Ascending aorta (tissue), 2 donors: ENCODE results near the gene STAC. TPM values are rescaled to one million over a fixed set of nuclear protein-coding genes. Genes with fewer than 3 reads are reported as not detected.

Experiments
- DNase-seq, 2 donors: peaks; one replicate each; pipeline ENCODE4 v3.0.0-alpha.2; 2019; ENCODE audit warnings: low spot score in 2 of 2
- H3K27ac ChIP-seq, 2 donors: fragments of 200-600 bp; sonication (generic); one replicate each; pipeline ENCODE4 v1.5.1; 2016 to 2017; ENCODE audit warnings: mild to moderate bottlenecking in 1 of 2
- H3K27me3 ChIP-seq: fragments of 200-600 bp; sonication (generic); one replicate; pipeline ENCODE4 v1.5.1; 2017
- H3K36me3 ChIP-seq, 2 donors: fragments of 200-600 bp; sonication (generic); one replicate each; pipeline ENCODE4 v1.5.1; 2016
- H3K4me1 ChIP-seq, 2 donors: fragments of 200-600 bp; sonication (generic); one replicate each; pipeline ENCODE4 v1.5.1; 2016 to 2017; ENCODE audit warnings: mild to moderate bottlenecking in 1 of 2
- H3K4me3 ChIP-seq, 2 donors: fragments of 200-600 bp; sonication (generic); one replicate each; pipeline ENCODE4 v1.5.1; 2016 to 2017; ENCODE audit warnings: mild to moderate bottlenecking in 1 of 2
- H3K9me3 ChIP-seq, 2 donors: fragments of 200-600 bp; sonication (generic); one replicate each; pipeline ENCODE4 v1.5.1; 2016
- intact Hi-C: fragments of 100-400 bp; cut with DNase I; formaldehyde crosslinking; loops from one replicate; pipeline ENCODE4 v1.15.1; 2023
- total RNA-seq: library from RNA; depleted of rRNA; stranded (reverse); fragments of >200 nt; gene quantifications from one replicate; pipeline ENCODE4 v1.1.0, GENCODE V29; 2016
- TF ChIP-seq, protein P1 (sequence below), 3 experiments: fragments of 200-600 bp in 2 of 3; fragments of 450-650 bp in 1 of 3; sonication (generic) in 2 of 3; IDR thresholded peaks; one replicate each; pipeline ENCODE4 v1.5.1; 2016 to 2019; ENCODE audit warnings: antibody characterized with exemption in 3 of 3, mild to moderate bottlenecking in 1 of 3, moderate library complexity in 1 of 3

The STAC gene
- total RNA-seq, 1 donor from 2014 or later: 16.0 TPM

GRCh38 chr3:36409862-36410261 lies 29.6 kb downstream of the STAC start:
- Histone ChIP-seq H3K27ac (no peak overlapping the region), H3K4me1 (no peaks in the 10 kb centered on the region), H3K27me3 (no peaks in the 10 kb centered on the region), H3K36me3 (no peaks in the 10 kb centered on the region), H3K9me3 (peaks cover 0 to 3% of the 10 kb centered on the region in 2 donors), H3K4me3 (no peak overlapping the region)
- DNase-seq: no peak
- TF ChIP-seq, protein P1, sequence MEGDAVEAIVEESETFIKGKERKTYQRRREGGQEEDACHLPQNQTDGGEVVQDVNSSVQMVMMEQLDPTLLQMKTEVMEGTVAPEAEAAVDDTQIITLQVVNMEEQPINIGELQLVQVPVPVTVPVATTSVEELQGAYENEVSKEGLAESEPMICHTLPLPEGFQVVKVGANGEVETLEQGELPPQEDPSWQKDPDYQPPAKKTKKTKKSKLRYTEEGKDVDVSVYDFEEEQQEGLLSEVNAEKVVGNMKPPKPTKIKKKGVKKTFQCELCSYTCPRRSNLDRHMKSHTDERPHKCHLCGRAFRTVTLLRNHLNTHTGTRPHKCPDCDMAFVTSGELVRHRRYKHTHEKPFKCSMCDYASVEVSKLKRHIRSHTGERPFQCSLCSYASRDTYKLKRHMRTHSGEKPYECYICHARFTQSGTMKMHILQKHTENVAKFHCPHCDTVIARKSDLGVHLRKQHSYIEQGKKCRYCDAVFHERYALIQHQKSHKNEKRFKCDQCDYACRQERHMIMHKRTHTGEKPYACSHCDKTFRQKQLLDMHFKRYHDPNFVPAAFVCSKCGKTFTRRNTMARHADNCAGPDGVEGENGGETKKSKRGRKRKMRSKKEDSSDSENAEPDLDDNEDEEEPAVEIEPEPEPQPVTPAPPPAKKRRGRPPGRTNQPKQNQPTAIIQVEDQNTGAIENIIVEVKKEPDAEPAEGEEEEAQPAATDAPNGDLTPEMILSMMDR (IDR thresholded peaks at IDR 0.05): no peak
- intact Hi-C loops: no loop called here

DNA sequence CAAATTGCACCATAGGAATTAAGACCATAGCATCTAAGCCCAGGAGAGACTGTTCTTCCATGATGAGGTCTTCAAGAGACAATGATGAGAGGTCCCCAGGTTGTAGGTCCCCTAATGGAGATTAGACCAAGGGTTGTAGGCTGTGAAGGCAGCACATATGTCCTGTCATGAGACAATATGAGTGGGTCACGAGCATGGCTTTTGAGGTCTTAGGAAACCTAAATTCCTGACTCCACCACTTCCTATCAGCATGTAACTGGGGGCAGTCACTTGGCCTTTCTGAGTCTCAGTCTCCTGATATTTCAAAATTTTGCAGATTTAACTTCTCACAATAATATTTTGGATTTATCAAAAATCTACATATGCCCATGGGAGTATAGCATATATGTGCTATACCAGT lies 31.3 kb downstream of the STAC start:
- Histone ChIP-seq H3K27ac (no peak overlapping the region), H3K4me3 (no peak overlapping the region), H3K4me1 (no peaks in the 10 kb centered on the region), H3K36me3 (peaks cover 0 to 4% of the 10 kb centered on the region in 2 donors), H3K9me3 (peaks cover 6 to 11% of the 10 kb centered on the region in 2 donors), H3K27me3 (no peaks in the 10 kb centered on the region)
- TF ChIP-seq, protein P1 (IDR thresholded peaks at IDR 0.05): no peak
- intact Hi-C loops: no loop called here
- no peak for DNase-seq

DNA sequence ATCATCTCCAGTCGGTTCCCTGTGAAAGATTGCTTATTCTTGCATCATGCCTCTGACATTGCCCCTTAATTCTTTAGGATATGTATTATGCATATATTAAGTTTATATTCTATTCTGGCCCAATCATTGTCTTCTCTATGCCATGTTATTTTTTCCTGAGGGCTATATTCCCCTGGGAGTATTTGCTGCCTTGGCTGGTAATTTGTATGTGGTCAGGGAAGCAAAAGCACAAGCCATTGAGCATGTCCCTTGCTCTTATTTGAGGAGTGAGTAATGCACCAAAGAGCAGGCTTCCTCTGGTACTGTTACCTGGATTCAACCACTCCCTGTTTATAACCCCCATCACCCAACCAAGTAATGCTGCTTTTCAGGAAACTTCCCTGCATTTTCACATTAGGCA lies 36.3 kb downstream of the STAC start:
- intact Hi-C loops: no loop called here

GRCh38 chr3:36417237-36417636 lies 36.9 kb downstream of the STAC start:
- H3K9me3 ChIP-seq: peaks cover 6 to 11% of the 10 kb centered on the region in 2 donors
- no peak for DNase-seq
- H3K27me3 ChIP-seq: no peaks in the 10 kb centered on the region
- H3K27ac ChIP-seq: no peak overlapping the region
- H3K4me3 ChIP-seq: no peak overlapping the region
- TF ChIP-seq, protein P1 (IDR thresholded peaks at IDR 0.05): no peak
- peaks cover 0 to 4% of the 10 kb centered on the region in 2 donors for H3K36me3 ChIP-seq
- no peaks in the 10 kb centered on the region for H3K4me1 ChIP-seq
- intact Hi-C loops: no loop called here

More for the DNA sequence above, 36.3 kb downstream of the STAC start:
- no peak for DNase-seq
- no peaks in the 10 kb centered on the region for H3K27me3 ChIP-seq
- H3K27ac ChIP-seq: no peak overlapping the region
- H3K36me3 ChIP-seq: peaks cover 0 to 4% of the 10 kb centered on the region in 2 donors
- no peaks in the 10 kb centered on the region for H3K4me1 ChIP-seq
- H3K9me3 ChIP-seq: peaks cover 6 to 11% of the 10 kb centered on the region in 2 donors
- no peak overlapping the region for H3K4me3 ChIP-seq
- TF ChIP-seq, protein P1 (IDR thresholded peaks at IDR 0.05): no peak

- TF ChIP-seq, protein P1 (IDR thresholded peaks at IDR 0.05): no peak
- Histone ChIP-seq H3K36me3 (peaks cover 0 to 4% of the 10 kb centered on the region in 2 donors), H3K9me3 (peaks cover 6 to 11% of the 10 kb centered on the region in 2 donors), H3K27me3 (no peaks in the 10 kb centered on the region), H3K4me1 (no peaks in the 10 kb centered on the region), H3K27ac (no peak overlapping the region), H3K4me3 (no peak overlapping the region)
- intact Hi-C loops: no loop called here
- DNase-seq: no peak
These were observed 38.0 kb downstream of the STAC start for GRCh38 chr3:36418296-36418695.

DNA sequence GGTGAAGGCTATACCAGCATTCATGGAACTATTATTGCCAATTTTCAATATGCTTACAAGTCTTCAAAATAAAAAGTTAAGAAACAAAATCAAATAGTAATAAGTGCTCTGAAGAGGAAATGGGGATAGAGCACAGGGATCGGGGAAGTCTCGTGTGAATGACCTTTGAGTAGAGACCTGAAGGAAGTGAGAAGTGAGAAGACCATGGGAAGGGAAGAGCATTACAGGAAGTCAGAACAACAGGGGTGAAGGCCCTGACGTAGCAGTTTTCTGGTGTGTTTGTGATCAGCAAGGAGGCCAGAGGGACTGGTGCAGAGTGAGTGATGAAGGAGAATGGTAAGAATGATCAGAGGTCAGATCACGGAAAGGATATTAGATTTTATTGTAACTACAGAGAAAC lies 48.1 kb downstream of the STAC start:
- intact Hi-C loops: no loop called here

More for the DNA sequence above, 48.1 kb downstream of the STAC start:
- peaks cover 0 to 16% of the 10 kb centered on the region in 2 donors for H3K4me1 ChIP-seq
- H3K36me3 ChIP-seq: no peaks in the 10 kb centered on the region
- H3K4me3 ChIP-seq: no peak overlapping the region
- DNase-seq: no peak
- no peaks in the 10 kb centered on the region for H3K9me3 ChIP-seq
- TF ChIP-seq, protein P1 (IDR thresholded peaks at IDR 0.05): no peak
- no peak overlapping the region for H3K27ac ChIP-seq
- H3K27me3 ChIP-seq: no peaks in the 10 kb centered on the region
